ENCODE results near the gene DLG3. TPM values are rescaled to one million over a fixed set of nuclear protein-coding genes. Genes with fewer than 3 reads are reported as not detected.

Gene DLG3
- total RNA-seq, 3 donors from 2014 or later = 3.7 to 30.3 (median 21.0) TPM

- Histone ChIP-seq H3K4me3 (no peak overlapping the region), H3K36me3 (no peaks in the 10 kb centered on the region), H3K27ac (no peak overlapping the region), H3K9me3 (no peaks in the 10 kb centered on the region), H3K4me1 (no peaks in the 10 kb centered on the region), H3K27me3 (peaks cover 0 to 33% of the 10 kb centered on the region in 2 donors)
- intact Hi-C loops (cut with DNase I; ENCODE audit: low total_unique reads) = no loop called here
- no peak for DNase-seq (ENCODE audit: low spot score in 2 of 2)
- TF ChIP-seq CTCF (IDR thresholded peaks at IDR 0.05) (no peak), POLR2AphosphoS5 (IDR thresholded peaks at IDR 0.05) (no peak), POLR2A (IDR thresholded peaks at IDR 0.05) (no peak)
These were observed 33.2 kb upstream of the DLG3 start for GRCh38 chrX:70411475-70411874.

- Histone ChIP-seq H3K27ac (no peak overlapping the region), H3K36me3 (no peaks in the 10 kb centered on the region), H3K4me3 (no peak overlapping the region), H3K4me1 (no peaks in the 10 kb centered on the region), H3K9me3 (no peaks in the 10 kb centered on the region), H3K27me3 (peaks cover 0 to 70% of the 10 kb centered on the region in 2 donors)
- intact Hi-C loops (cut with DNase I; ENCODE audit: low total_unique reads) = no loop called here
- TF ChIP-seq CTCF (IDR thresholded peaks at IDR 0.05) (no peak), POLR2AphosphoS5 (IDR thresholded peaks at IDR 0.05) (no peak), POLR2A (IDR thresholded peaks at IDR 0.05) (no peak)
- no peak for DNase-seq (ENCODE audit: low spot score in 2 of 2)
These were observed 23.0 kb upstream of the DLG3 start for GRCh38 chrX:70421618-70422017.

- no peak for DNase-seq (ENCODE audit: low spot score in 2 of 2)
- no peaks in the 10 kb centered on the region for H3K9me3 ChIP-seq
- intact Hi-C loops (cut with DNase I; ENCODE audit: low total_unique reads) = no loop called here
- peaks cover 0 to 79% of the 10 kb centered on the region in 2 donors for H3K27me3 ChIP-seq
- H3K4me1 ChIP-seq = no peaks in the 10 kb centered on the region
- no peak within 1 kb of the TSS for H3K4me3 ChIP-seq
- TF ChIP-seq CTCF (IDR thresholded peaks at IDR 0.05) (no peak), POLR2A (IDR thresholded peaks at IDR 0.05) (no peak), POLR2AphosphoS5 (IDR thresholded peaks at IDR 0.05) (no peak)
- no peaks in the 10 kb centered on the region for H3K36me3 ChIP-seq
- H3K27ac ChIP-seq = no peak within 1 kb of the TSS
These were observed 21.7 kb upstream of the DLG3 start, which contains the start of gene GDPD2 for GRCh38 chrX:70422851-70423341. GDPD2 (plus strand) TSS chrX:70423314; CDS start chrX:70424985, 1,671 bp downstream.

- no peaks in the 10 kb centered on the region for H3K36me3 ChIP-seq
- no peak for DNase-seq (ENCODE audit: low spot score in 2 of 2)
- H3K4me3 ChIP-seq = no peak overlapping the region
- intact Hi-C loops (cut with DNase I; ENCODE audit: low total_unique reads) = no loop called here
- H3K27ac ChIP-seq = no peak overlapping the region
- TF ChIP-seq CTCF (IDR thresholded peaks at IDR 0.05) (no peak), POLR2AphosphoS5 (IDR thresholded peaks at IDR 0.05) (no peak), POLR2A (IDR thresholded peaks at IDR 0.05) (no peak)
- H3K4me1 ChIP-seq = no peaks in the 10 kb centered on the region
- H3K9me3 ChIP-seq = no peaks in the 10 kb centered on the region
- peaks cover 0 to 77% of the 10 kb centered on the region in 2 donors for H3K27me3 ChIP-seq
These were observed 20.5 kb upstream of the DLG3 start for GRCh38 chrX:70423936-70424675.

GRCh38 chrX:70424801-70425200, 19.8 kb upstream of the DLG3 start:
- intact Hi-C loops (cut with DNase I; ENCODE audit: low total_unique reads) = no loop called here
- H3K4me3 ChIP-seq = no peak overlapping the region
- peaks cover 0 to 72% of the 10 kb centered on the region in 2 donors for H3K27me3 ChIP-seq
- TF ChIP-seq CTCF (IDR thresholded peaks at IDR 0.05) = no peak
- TF ChIP-seq POLR2A (IDR thresholded peaks at IDR 0.05) = no peak
- TF ChIP-seq POLR2AphosphoS5 (IDR thresholded peaks at IDR 0.05) = no peak
- no peaks in the 10 kb centered on the region for H3K4me1 ChIP-seq
- DNase-seq (ENCODE audit: low spot score in 2 of 2) = no peak
- no peaks in the 10 kb centered on the region for H3K36me3 ChIP-seq
- no peak overlapping the region for H3K27ac ChIP-seq
- no peaks in the 10 kb centered on the region for H3K9me3 ChIP-seq
